Uterus (tissue), 4 donors: ENCODE measurements around the gene SELE. TPM values are rescaled to one million over a fixed set of nuclear protein-coding genes. Genes with fewer than 3 reads are reported as not detected.
"Not testable (repeated sequence)": the region's sequence is repeated elsewhere in the genome, so short reads cannot be mapped to it uniquely, and the experiment has no call there.

Experiments used
- DNase-seq, 2 donors: peaks; one replicate each; pipeline ENCODE4 v3.0.0-alpha.2; 2019 to 2020
- H3K27ac ChIP-seq, 2 donors: fragments of 200-600 bp; sonication (generic); 1 replicate in 1 of 2; 2 replicates in 1 of 2; pipeline ENCODE4 v1.5.1; 2016 to 2018
- H3K27me3 ChIP-seq, 2 donors: fragments of 200-600 bp; sonication (generic); one replicate each; pipeline ENCODE4 v1.5.1; 2018 to 2019; ENCODE audit warnings: control low read depth in 1 of 2
- H3K36me3 ChIP-seq, 2 donors: fragments of 200-600 bp; sonication (generic); one replicate each; pipeline ENCODE4 v1.5.1; 2019; ENCODE audit warnings: control low read depth in 1 of 2
- H3K4me1 ChIP-seq, 2 donors: fragments of 200-600 bp; sonication (generic); one replicate each; pipeline ENCODE4 v1.5.1; 2018 to 2019; ENCODE audit warnings: control low read depth in 1 of 2
- H3K4me3 ChIP-seq, 2 donors: fragments of 200-600 bp; sonication (generic); 1 replicate in 1 of 2; 2 replicates in 1 of 2; pipeline ENCODE4 v1.5.1; 2018 to 2019; ENCODE audit warnings: mild to moderate bottlenecking in 1 of 2
- H3K9me3 ChIP-seq, 2 donors: fragments of 200-600 bp; sonication (generic); one replicate each; pipeline ENCODE4 v1.5.1; 2019; ENCODE audit warnings: control low read depth in 1 of 2
- POLR2A ChIP-seq, 2 donors: fragments of 450-650 bp; IDR thresholded peaks; one replicate each; pipeline ENCODE4 v1.6.1; 2016; ENCODE audit warnings: antibody characterized with exemption in 2 of 2, mild to moderate bottlenecking in 1 of 2, moderate library complexity in 1 of 2
- intact Hi-C: fragments of 100-400 bp; cut with DNase I; formaldehyde crosslinking; loops from one replicate; pipeline ENCODE4 v1.15.1; 2023; ENCODE audit warnings: low total_unique reads
- total RNA-seq, 4 donors: library from RNA; depleted of rRNA in 3 of 4; stranded (reverse); fragments of >200 nt in 3 of 4; gene quantifications; one replicate each; pipeline versions ENCODE4 v1.1.0 to v1.2.4, GENCODE V29; 2014 to 2023
- TF ChIP-seq, protein P1 (sequence below), 4 experiments: fragments of 200-600 bp in 2 of 4; fragments of 450-650 bp in 2 of 4; sonication (generic) in 2 of 4; IDR thresholded peaks; one replicate each; pipeline ENCODE4 v1.5.1; 2016 to 2019; ENCODE audit warnings: antibody characterized with exemption in 4 of 4, mild to moderate bottlenecking in 2 of 4, moderate library complexity in 1 of 4
- donor health status: DM: yes; HTN: yes; CAD: no.

SELE gene
- total RNA-seq, 4 donors from 2014 or later, result under 0.01 to 7.9 (median 3.2) TPM

DNA sequence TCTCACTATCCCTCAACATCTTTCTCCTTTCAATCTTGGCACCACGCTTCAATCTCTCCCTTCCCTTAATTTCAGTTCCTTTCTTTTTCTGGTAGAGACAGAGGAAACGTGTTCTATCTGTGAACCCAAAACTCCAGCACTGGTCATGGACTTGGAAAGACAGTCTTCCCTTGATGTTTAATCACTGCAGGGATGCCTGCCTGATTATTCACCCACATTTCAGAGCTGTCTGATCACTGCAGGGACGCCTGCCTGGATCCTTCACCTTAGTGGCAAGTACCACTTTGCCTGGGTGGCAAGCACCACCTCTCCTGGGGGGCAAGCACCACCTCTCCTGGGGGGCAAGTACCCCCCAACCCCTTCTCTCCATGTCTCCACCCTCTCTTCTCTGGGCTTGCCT is 50.2 kb downstream of the SELE start:
- TF ChIP-seq, protein P1, sequence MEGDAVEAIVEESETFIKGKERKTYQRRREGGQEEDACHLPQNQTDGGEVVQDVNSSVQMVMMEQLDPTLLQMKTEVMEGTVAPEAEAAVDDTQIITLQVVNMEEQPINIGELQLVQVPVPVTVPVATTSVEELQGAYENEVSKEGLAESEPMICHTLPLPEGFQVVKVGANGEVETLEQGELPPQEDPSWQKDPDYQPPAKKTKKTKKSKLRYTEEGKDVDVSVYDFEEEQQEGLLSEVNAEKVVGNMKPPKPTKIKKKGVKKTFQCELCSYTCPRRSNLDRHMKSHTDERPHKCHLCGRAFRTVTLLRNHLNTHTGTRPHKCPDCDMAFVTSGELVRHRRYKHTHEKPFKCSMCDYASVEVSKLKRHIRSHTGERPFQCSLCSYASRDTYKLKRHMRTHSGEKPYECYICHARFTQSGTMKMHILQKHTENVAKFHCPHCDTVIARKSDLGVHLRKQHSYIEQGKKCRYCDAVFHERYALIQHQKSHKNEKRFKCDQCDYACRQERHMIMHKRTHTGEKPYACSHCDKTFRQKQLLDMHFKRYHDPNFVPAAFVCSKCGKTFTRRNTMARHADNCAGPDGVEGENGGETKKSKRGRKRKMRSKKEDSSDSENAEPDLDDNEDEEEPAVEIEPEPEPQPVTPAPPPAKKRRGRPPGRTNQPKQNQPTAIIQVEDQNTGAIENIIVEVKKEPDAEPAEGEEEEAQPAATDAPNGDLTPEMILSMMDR (IDR thresholded peaks at IDR 0.05), result no peak
- TF ChIP-seq POLR2A (IDR thresholded peaks at IDR 0.05), result no peak
- no peaks in the 10 kb centered on the region for H3K9me3 ChIP-seq
- no peak overlapping the region for H3K4me3 ChIP-seq
- no peak for DNase-seq
- H3K27ac ChIP-seq, result no peak overlapping the region
- intact Hi-C loops, result no loop called here
- no peaks in the 10 kb centered on the region for H3K4me1 ChIP-seq
- H3K27me3 ChIP-seq, result no peaks in the 10 kb centered on the region
- H3K36me3 ChIP-seq, result no peaks in the 10 kb centered on the region

DNA sequence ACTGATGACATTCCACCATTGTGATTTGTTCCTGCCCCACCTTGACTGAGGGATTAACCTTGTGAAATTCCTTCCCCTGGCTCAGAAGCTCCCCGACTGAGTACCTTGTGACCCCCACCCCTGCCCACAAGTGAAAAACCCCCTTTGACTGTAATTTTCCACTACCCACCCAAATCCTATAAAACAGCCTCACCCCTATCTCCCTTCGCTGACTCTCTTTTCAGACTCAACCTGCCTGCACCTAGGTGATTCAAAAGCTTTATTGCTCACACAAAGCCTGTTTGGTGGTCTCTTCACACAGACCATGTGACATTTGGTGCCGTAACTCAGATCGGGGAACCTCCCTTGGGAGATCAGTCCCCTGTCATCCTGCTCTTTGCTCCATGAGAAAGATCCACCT is 50.7 kb downstream of the SELE start:
- H3K36me3 ChIP-seq, H3K4me3 ChIP-seq, H3K27ac ChIP-seq, H3K9me3 ChIP-seq, DNase-seq, H3K27me3 ChIP-seq, H3K4me1 ChIP-seq, intact Hi-C loops: not testable (repeated sequence)

DNA sequence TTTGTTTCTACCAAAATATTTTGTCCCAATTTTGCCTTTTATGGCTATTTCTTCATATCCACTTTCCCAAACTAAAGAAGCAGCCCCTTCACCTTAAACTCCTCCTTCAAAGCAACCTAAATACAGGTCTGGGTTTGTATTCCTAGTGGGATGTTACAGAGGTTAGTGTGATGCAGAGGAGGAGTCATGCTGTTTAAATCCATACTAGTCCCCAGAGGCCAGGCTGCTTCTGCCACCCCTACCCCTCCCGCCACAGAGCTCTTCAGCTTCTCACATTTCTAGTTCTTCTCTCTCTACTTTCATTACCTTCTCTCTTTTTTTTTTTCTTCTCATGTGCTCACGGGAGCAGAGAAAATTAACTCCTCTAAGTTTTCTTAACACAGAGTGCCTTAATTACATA is 51.8 kb downstream of the SELE start:
- H3K9me3 ChIP-seq, result no peaks in the 10 kb centered on the region
- H3K36me3 ChIP-seq, result no peaks in the 10 kb centered on the region
- no peaks in the 10 kb centered on the region for H3K4me1 ChIP-seq
- H3K27me3 ChIP-seq, result no peaks in the 10 kb centered on the region
- TF ChIP-seq, protein P1 (IDR thresholded peaks at IDR 0.05), result no peak
- no peak for TF ChIP-seq POLR2A (IDR thresholded peaks at IDR 0.05)
- H3K4me3 ChIP-seq, result no peak overlapping the region
- no peak for DNase-seq
- intact Hi-C loops, result no loop called here
- no peak overlapping the region for H3K27ac ChIP-seq

DNA sequence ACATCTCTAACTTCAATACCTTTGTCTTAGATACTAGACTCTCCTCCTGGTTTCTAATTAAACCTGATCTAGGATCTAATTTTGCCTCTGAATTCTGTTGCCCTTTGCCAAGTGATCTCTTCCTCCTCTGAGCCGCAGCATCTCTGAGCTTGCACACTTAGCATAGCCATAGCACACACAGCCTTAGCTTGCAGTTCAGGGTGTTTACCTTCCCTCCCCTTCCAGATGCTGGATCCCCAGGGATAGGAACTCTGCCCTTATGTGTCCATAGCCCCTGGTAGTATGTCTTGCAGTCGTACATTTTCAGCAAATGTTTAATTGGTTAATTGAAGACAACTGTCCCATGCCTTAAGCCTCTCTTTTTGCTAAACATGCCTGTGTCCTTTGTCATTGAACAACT is 52.7 kb downstream of the SELE start:
- Histone ChIP-seq H3K4me3 (no peak overlapping the region), H3K4me1 (no peaks in the 10 kb centered on the region), H3K36me3 (no peaks in the 10 kb centered on the region), H3K27ac (no peak overlapping the region), H3K27me3 (no peaks in the 10 kb centered on the region), H3K9me3 (no peaks in the 10 kb centered on the region)
- no peak for TF ChIP-seq POLR2A (IDR thresholded peaks at IDR 0.05)
- TF ChIP-seq, protein P1 (IDR thresholded peaks at IDR 0.05), result no peak
- intact Hi-C loops, result no loop called here
- DNase-seq, result no peak

DNA sequence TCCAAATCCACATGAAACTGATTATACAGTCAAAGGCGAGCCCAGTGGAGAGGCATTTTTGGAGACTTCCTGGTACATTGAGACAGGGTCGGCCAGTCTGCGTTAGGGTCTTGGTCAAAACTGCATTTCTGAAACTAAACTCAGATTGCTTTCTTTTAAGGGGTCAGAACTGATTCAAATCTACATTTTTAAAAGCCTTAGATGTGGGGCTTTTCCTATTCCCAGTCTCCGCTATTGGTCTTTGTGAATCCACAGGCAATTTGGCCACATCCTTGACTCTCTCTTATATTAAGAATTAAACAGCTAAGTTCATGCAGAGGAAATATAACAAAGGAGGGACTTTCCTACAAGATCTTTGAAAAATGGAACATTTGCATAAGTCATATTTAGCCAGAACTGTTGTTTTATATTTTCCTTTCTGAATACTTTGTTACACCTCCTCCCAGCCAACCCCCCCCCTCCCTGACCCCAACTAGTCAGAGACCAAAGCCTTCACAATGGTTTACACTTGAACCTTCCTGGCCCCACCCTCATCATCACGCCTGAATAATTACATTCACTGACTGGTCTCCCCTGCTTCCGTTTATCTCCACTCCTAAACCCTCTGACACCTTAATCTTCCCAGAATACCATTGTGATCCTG is 53.4 kb downstream of the SELE start:
- Histone ChIP-seq H3K4me1 (no peaks in the 10 kb centered on the region), H3K36me3 (no peaks in the 10 kb centered on the region), H3K4me3 (no peak overlapping the region), H3K9me3 (no peaks in the 10 kb centered on the region), H3K27ac (no peak overlapping the region), H3K27me3 (no peaks in the 10 kb centered on the region)
- DNase-seq, result no peak
- intact Hi-C loops, result no loop called here
- no peak for TF ChIP-seq POLR2A (IDR thresholded peaks at IDR 0.05)
- TF ChIP-seq, protein P1 (IDR thresholded peaks at IDR 0.05), result no peak

DNA sequence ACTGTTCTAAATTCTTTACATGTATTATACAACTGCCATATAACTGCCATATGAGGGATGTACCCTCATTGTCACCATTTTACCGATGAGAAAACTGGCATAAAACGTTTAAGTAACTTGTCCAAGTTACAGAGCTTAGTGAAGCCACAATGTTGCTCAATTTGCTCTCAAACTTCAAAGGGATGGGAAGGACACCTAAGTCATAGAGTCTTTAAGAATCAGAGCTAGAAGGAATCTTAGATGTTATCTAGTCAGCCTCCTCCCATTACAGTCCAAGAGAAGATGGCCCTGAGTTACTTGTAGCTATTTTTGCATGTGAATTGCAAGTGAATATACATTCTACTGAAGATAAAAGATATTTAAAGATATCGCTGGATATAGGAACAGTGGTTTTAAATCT is 54.2 kb downstream of the SELE start:
- Histone ChIP-seq H3K9me3 (no peaks in the 10 kb centered on the region), H3K27me3 (no peaks in the 10 kb centered on the region), H3K36me3 (no peaks in the 10 kb centered on the region), H3K4me1 (no peaks in the 10 kb centered on the region), H3K27ac (no peak overlapping the region), H3K4me3 (no peak overlapping the region)
- TF ChIP-seq, protein P1 (IDR thresholded peaks at IDR 0.05), result no peak
- TF ChIP-seq POLR2A (IDR thresholded peaks at IDR 0.05), result no peak
- intact Hi-C loops, result no loop called here
- no peak for DNase-seq
